Kidney (tissue), 14 donors: ENCODE data around the gene ZNF846. TPM values are rescaled to one million over a fixed set of nuclear protein-coding genes. Genes with fewer than 3 reads are reported as not detected.

Experiments used
- DNase-seq, 5 donors: peaks; one replicate each; pipeline ENCODE4 v3.0.0-alpha.2; 2013 to 2020
- FAIRE-seq: peaks from 2 replicates; lab custom pipeline; 2012; peaks lifted over from hg19 to GRCh38; lab: Jason Lieb, UNC
- H3K27ac ChIP-seq, 2 donors: one replicate each; pipeline ENCODE4 v1.7.0; 2013; ENCODE audit warnings: low read depth in 2 of 2, low read length in 2 of 2, inconsistent platforms in 1 of 2
- H3K27me3 ChIP-seq: one replicate; pipeline ENCODE4 v1.7.1; 2013; ENCODE audit warnings: low read length, inconsistent platforms; ENCODE audit not compliant: control insufficient read depth, insufficient read depth
- H3K36me3 ChIP-seq, 3 donors: one replicate each; pipeline versions ENCODE4 v1.7.0 to v1.7.1; 2013; ENCODE audit warnings: low read length in 3 of 3, control low read depth in 1 of 3, inconsistent platforms in 1 of 3; ENCODE audit not compliant: insufficient read depth in 3 of 3, control insufficient read depth in 2 of 3
- H3K4me1 ChIP-seq, 3 donors: one replicate each; pipeline versions ENCODE4 v1.7.0 to v1.7.1; 2013; ENCODE audit warnings: low read length in 3 of 3, inconsistent platforms in 1 of 3, low read depth in 1 of 3; ENCODE audit not compliant: control insufficient read depth in 2 of 3, insufficient read depth in 2 of 3
- H3K4me3 ChIP-seq, 3 donors: one replicate each; pipeline versions ENCODE4 v1.7.0 to v1.8.1; 2013; ENCODE audit warnings: low read length in 3 of 3, control low read depth in 1 of 3, inconsistent platforms in 1 of 3
- H3K9ac ChIP-seq, 3 donors: one replicate each; pipeline versions ENCODE4 v1.7.0 to v1.7.1; 2013; ENCODE audit warnings: low read length in 3 of 3, control low read depth in 1 of 3, inconsistent platforms in 1 of 3
- H3K9me3 ChIP-seq, 3 donors: one replicate each; pipeline versions ENCODE4 v1.7.0 to v1.7.1; 2013; ENCODE audit warnings: low read length in 3 of 3, control low read depth in 1 of 3, inconsistent platforms in 1 of 3; ENCODE audit not compliant: control insufficient read depth in 2 of 3, insufficient read depth in 1 of 3
- intact Hi-C: fragments of 100-400 bp; cut with DNase I; formaldehyde crosslinking; loops from one replicate; pipeline ENCODE4 v1.11.1; 2022
- polyA plus RNA-seq: library from polyadenylated mRNA; stranded (reverse); fragments of 350-450 nt; fragmentation: Illumina TruSeq; extraction: RNeasy Lipid Tissue Mini Kit (QIAGEN cat#74804); gene quantifications from one replicate; pipeline ENCODE4 v1.2.3, GENCODE V29; 2014; ENCODE audit warnings: low read depth, low replicate concordance; ENCODE audit not compliant: insufficient read depth
- total RNA-seq: library from RNA; stranded (reverse); fragmentation: NEBNext Ultra II Directional; extraction: Animal tissue kit (Norgen Biotek cat#: 25700); gene quantifications from one replicate; pipeline ENCODE4 v1.2.1, GENCODE V29; 2021
- TF ChIP-seq, protein P1 (sequence below): IDR thresholded peaks from 3 replicates; pipeline ENCODE4 v1.5.1; 2012; ENCODE audit warnings: mild to moderate bottlenecking, moderate library complexity, borderline replicate concordance; ENCODE audit not compliant: insufficient read depth; ENCODE audit errors: extremely low read depth
- donor health status: control.
- donor health status: control.
- donor health status: control.
- donor health status: control.
- donor health status: control.
- donor health status: DM: yes; HTN: yes; CAD: no.
- donor health status: Normal renal cell carcinoma (clear cell type).

Gene ZNF846
- total and polyA plus RNA-seq, 2 donors from 2014 or later: 5.8 to 17.7 TPM

- FAIRE-seq (no peak), DNase-seq (no peak)
- intact Hi-C loops: no loop called here
Measured at GRCh38 chr19:9808855-9809824, 40.6 kb upstream of the ZNF846 start.

DNA sequence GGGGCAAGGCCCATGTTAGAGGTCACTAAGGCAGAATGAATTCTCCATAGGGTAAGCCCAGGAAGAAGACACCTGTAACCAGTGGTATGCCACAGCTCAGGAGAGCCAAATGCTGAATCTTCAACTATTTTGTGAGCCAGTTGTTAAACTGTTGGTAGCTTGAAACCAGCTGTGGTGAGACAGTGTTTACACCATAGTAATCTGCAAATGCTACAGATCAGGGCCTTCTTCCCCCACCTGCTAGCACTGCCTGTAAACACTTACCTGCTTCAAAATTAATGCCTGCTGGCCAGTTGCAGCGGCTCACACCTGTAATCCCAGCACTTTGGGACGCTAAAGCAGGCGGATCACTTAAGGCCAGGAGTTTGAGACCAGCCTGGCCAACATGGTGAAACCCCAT is 38.3 kb upstream of the ZNF846 start:
- no peak overlapping the region for H3K27ac ChIP-seq
- H3K36me3 ChIP-seq: peaks cover 7 to 12% (median 10%) of the 10 kb centered on the region in 3 donors
- intact Hi-C loops: no loop called here
- TF ChIP-seq, protein P1, sequence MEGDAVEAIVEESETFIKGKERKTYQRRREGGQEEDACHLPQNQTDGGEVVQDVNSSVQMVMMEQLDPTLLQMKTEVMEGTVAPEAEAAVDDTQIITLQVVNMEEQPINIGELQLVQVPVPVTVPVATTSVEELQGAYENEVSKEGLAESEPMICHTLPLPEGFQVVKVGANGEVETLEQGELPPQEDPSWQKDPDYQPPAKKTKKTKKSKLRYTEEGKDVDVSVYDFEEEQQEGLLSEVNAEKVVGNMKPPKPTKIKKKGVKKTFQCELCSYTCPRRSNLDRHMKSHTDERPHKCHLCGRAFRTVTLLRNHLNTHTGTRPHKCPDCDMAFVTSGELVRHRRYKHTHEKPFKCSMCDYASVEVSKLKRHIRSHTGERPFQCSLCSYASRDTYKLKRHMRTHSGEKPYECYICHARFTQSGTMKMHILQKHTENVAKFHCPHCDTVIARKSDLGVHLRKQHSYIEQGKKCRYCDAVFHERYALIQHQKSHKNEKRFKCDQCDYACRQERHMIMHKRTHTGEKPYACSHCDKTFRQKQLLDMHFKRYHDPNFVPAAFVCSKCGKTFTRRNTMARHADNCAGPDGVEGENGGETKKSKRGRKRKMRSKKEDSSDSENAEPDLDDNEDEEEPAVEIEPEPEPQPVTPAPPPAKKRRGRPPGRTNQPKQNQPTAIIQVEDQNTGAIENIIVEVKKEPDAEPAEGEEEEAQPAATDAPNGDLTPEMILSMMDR: no peak
- FAIRE-seq (no peak), DNase-seq (no peak)
- H3K27me3 ChIP-seq: no peaks in the 10 kb centered on the region
- H3K4me1 ChIP-seq: peaks cover 0 to 2% (median 0%) of the 10 kb centered on the region in 3 donors
- no peak overlapping the region for H3K9ac ChIP-seq
- H3K4me3 ChIP-seq: no peak overlapping the region
- no peaks in the 10 kb centered on the region for H3K9me3 ChIP-seq

More at GRCh38 chr19:9808855-9809824, 40.6 kb upstream of the ZNF846 start:
- no peaks in the 10 kb centered on the region for H3K9me3 ChIP-seq
- no peak overlapping the region for H3K4me3 ChIP-seq
- H3K27me3 ChIP-seq: no peaks in the 10 kb centered on the region
- H3K36me3 ChIP-seq: peaks cover 7 to 12% (median 10%) of the 10 kb centered on the region in 3 donors
- peaks cover 0 to 2% (median 0%) of the 10 kb centered on the region in 3 donors for H3K4me1 ChIP-seq
- no peak overlapping the region for H3K27ac ChIP-seq
- TF ChIP-seq, protein P1: no peak
- no peak overlapping the region for H3K9ac ChIP-seq

GRCh38 chr19:9801976-9802375 is 33.4 kb upstream of the ZNF846 start:
- Histone ChIP-seq H3K4me1 (no peaks in the 10 kb centered on the region), H3K4me3 (no peak overlapping the region), H3K9me3 (no peaks in the 10 kb centered on the region), H3K36me3 (no peaks in the 10 kb centered on the region), H3K27ac (no peak overlapping the region), H3K9ac (no peak overlapping the region), H3K27me3 (no peaks in the 10 kb centered on the region)
- TF ChIP-seq, protein P1: no peak
- no peak for FAIRE-seq
- intact Hi-C loops: no loop called here
- no peak for DNase-seq
